Prostate gland (tissue), 2 donors: ENCODE data around the gene MDFI. TPM values are rescaled to one million over a fixed set of nuclear protein-coding genes. Genes with fewer than 3 reads are reported as not detected.

Experiments used
- DNase-seq: peaks from one replicate; pipeline ENCODE4 v3.0.0-alpha.2; 2019; ENCODE audit warnings: low spot score
- H3K27ac ChIP-seq, 2 donors: fragments of 200-600 bp; sonication (generic); 2 replicates each; pipeline ENCODE4 v1.5.1; 2017 to 2019
- H3K27me3 ChIP-seq: fragments of 200-600 bp; sonication (generic); replicated peaks from 2 replicates; pipeline ENCODE4 v1.5.1; 2019; ENCODE audit not compliant: insufficient read depth
- H3K36me3 ChIP-seq, 2 donors: fragments of 200-600 bp; sonication (generic); 1 replicate in 1 of 2; 2 replicates in 1 of 2; pipeline versions ENCODE4 v1.5.1 to v1.8.1; 2017 to 2019
- H3K4me1 ChIP-seq: fragments of 200-600 bp; sonication (generic); replicated peaks from 2 replicates; pipeline ENCODE4 v1.5.1; 2019
- H3K4me3 ChIP-seq, 2 donors: fragments of 200-600 bp; sonication (generic); 2 replicates each; pipeline ENCODE4 v1.5.1; 2017 to 2019
- H3K9me3 ChIP-seq: fragments of 200-600 bp; sonication (generic); 2 replicates; pipeline ENCODE4 v1.5.1; 2017
- POLR2A ChIP-seq: fragments of 450-650 bp; IDR thresholded peaks from one replicate; pipeline ENCODE4 v1.6.1; 2016; ENCODE audit warnings: antibody characterized with exemption, mild to moderate bottlenecking
- POLR2AphosphoS5 ChIP-seq: sonication (generic); formaldehyde crosslinking; IDR thresholded peaks from one replicate; pipeline ENCODE4 v1.6.1; 2017; ENCODE audit warnings: antibody characterized with exemption
- WGBS: methylation state at CpG from one replicate; pipeline ENCODE4 v1.1.5; 2018; 5-methylcytosine and 5-hydroxymethylcytosine counted together
- intact Hi-C: fragments of 100-400 bp; cut with DNase I; formaldehyde crosslinking; loops from one replicate; pipeline ENCODE4 v1.14.2; 2022
- total RNA-seq, 2 donors: library from RNA; depleted of rRNA; stranded (reverse); fragments of >200 nt; gene quantifications; one replicate each; pipeline ENCODE4 v1.1.0, GENCODE V29; 2016
- TF ChIP-seq, protein P1 (sequence below), 4 experiments: fragments of 200-600 bp in 2 of 4; fragments of 450-650 bp in 2 of 4; sonication (generic) in 2 of 4; IDR thresholded peaks; 1 replicate in 3 of 4; 2 replicates in 1 of 4; pipeline ENCODE4 v1.5.1; 2016 to 2019; ENCODE audit warnings: antibody characterized with exemption in 4 of 4, mild to moderate bottlenecking in 2 of 4, moderate library complexity in 2 of 4

Gene MDFI
- total RNA-seq, 2 donors from 2014 or later = 31.8 to 77.9 TPM

DNA sequence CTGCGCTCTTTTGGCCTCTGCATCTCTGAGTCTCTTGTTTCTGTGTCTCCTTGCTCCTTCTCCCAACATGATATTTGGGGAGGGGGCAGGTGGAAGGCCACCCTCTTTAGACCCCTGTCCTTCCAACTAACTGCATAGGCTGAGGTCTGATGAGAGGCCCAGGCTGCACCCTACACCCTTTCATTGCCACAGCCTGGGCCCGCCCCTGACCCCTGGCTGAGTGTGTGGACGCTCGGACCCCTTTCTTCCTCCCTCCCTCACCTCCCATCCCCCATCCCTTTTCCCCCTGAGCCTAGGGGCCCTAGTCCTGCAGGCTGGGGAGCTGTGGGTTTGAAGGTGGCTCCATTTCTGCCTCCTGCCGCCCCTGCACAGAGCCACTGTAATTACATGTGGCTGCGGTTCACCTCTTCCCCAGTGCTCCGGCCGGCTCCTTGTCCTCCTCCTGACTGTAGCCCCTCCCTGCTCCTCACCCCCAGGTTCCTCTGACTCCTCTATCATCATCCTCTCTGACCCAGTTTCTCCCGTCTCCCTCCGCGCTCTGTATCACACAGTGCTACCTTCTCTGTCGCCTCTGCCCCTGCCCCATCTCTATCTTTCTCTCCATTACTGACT lies 6.8 kb downstream of the MDFI start:
- no peak overlapping the region for H3K27ac ChIP-seq
- 82% methylated on average over 12 of the region's 12 CpGs for WGBS
- TF ChIP-seq, protein P1, sequence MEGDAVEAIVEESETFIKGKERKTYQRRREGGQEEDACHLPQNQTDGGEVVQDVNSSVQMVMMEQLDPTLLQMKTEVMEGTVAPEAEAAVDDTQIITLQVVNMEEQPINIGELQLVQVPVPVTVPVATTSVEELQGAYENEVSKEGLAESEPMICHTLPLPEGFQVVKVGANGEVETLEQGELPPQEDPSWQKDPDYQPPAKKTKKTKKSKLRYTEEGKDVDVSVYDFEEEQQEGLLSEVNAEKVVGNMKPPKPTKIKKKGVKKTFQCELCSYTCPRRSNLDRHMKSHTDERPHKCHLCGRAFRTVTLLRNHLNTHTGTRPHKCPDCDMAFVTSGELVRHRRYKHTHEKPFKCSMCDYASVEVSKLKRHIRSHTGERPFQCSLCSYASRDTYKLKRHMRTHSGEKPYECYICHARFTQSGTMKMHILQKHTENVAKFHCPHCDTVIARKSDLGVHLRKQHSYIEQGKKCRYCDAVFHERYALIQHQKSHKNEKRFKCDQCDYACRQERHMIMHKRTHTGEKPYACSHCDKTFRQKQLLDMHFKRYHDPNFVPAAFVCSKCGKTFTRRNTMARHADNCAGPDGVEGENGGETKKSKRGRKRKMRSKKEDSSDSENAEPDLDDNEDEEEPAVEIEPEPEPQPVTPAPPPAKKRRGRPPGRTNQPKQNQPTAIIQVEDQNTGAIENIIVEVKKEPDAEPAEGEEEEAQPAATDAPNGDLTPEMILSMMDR (IDR thresholded peaks at IDR 0.05) = no peak
- TF ChIP-seq POLR2AphosphoS5 = no peak
- TF ChIP-seq POLR2A = no peak
- H3K9me3 ChIP-seq = no peaks in the 10 kb centered on the region
- no peaks in the 10 kb centered on the region for H3K27me3 ChIP-seq
- H3K4me3 ChIP-seq = no peak overlapping the region
- intact Hi-C loops = no loop called here
- DNase-seq = no peak
- H3K4me1 ChIP-seq = no peaks in the 10 kb centered on the region
- H3K36me3 ChIP-seq = no peaks in the 10 kb centered on the region

DNA sequence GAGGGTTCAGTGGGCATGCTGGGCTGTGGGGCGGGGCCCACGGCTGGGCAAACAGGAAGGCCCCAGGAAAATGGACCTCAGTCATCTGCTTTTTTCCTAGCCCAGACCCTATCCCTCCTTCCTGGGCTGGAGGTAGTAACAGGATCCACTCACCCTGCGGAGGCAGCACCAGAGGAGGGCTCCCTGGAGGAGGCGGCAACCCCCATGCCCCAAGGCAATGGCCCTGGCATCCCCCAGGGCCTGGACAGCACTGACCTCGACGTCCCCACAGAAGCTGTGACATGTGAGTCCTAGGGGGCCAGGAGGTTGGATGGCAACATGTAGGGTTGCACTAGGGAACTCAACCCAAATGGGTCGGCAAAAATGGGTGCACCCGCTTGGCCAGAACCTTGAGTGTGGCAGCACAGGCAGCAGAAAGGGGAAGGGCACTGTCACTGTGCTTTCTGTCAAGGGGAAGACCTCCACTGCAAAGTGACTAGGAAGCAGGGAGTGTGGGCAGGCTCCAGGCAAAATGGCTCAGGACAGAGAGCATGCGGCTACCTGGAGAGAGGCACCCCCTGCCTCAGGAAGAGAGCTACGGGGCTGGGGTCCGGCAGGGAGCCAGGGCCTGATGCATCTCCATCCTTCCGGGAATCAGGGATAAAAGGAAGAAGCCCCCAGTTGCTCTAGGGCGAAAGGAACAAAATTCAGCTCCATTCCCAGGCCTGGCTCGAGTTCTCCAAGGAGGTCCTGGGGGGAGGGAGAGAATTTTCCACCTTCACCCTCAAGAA lies 7.9 kb downstream of the MDFI start:
- DNase-seq = no peak
- Histone ChIP-seq H3K27ac (no peak overlapping the region), H3K4me3 (no peak overlapping the region), H3K36me3 (no peaks in the 10 kb centered on the region), H3K4me1 (no peaks in the 10 kb centered on the region), H3K9me3 (no peaks in the 10 kb centered on the region), H3K27me3 (no peaks in the 10 kb centered on the region)
- no peak for TF ChIP-seq POLR2A
- TF ChIP-seq, protein P1 (IDR thresholded peaks at IDR 0.05) = no peak
- no peak for TF ChIP-seq POLR2AphosphoS5
- WGBS = 76% methylated on average over 14 of the region's 14 CpGs
- intact Hi-C loops = no loop called here

GRCh38 chr6:41647061-41647511 lies 8.8 kb downstream of the MDFI start:
- intact Hi-C loops = no loop called here
- TF ChIP-seq POLR2AphosphoS5 = no peak
- no peak for TF ChIP-seq POLR2A
- TF ChIP-seq, protein P1 (IDR thresholded peaks at IDR 0.05) = no peak
- no peak for DNase-seq
- no peaks in the 10 kb centered on the region for H3K4me1 ChIP-seq
- no peaks in the 10 kb centered on the region for H3K9me3 ChIP-seq
- no peak overlapping the region for H3K4me3 ChIP-seq
- H3K36me3 ChIP-seq = no peaks in the 10 kb centered on the region
- no peaks in the 10 kb centered on the region for H3K27me3 ChIP-seq
- 84% methylated on average over 9 of the region's 9 CpGs for WGBS
- no peak overlapping the region for H3K27ac ChIP-seq

- H3K27me3 ChIP-seq = no peaks in the 10 kb centered on the region
- H3K4me3 ChIP-seq = no peak overlapping the region
- no peaks in the 10 kb centered on the region for H3K9me3 ChIP-seq
- no peak overlapping the region for H3K27ac ChIP-seq
- WGBS = 86% methylated on average over 7 of the region's 7 CpGs
- no peaks in the 10 kb centered on the region for H3K4me1 ChIP-seq
- TF ChIP-seq, protein P1 (IDR thresholded peaks at IDR 0.05) = no peak
- TF ChIP-seq POLR2AphosphoS5 (no peak), POLR2A (no peak)
- no peak for DNase-seq
- intact Hi-C loops = no loop called here
- no peaks in the 10 kb centered on the region for H3K36me3 ChIP-seq
Observed at GRCh38 chr6:41648070-41648585, 9.9 kb downstream of the MDFI start.
